ENCODE results near the gene SPDEF.

The SPDEF gene

DNA sequence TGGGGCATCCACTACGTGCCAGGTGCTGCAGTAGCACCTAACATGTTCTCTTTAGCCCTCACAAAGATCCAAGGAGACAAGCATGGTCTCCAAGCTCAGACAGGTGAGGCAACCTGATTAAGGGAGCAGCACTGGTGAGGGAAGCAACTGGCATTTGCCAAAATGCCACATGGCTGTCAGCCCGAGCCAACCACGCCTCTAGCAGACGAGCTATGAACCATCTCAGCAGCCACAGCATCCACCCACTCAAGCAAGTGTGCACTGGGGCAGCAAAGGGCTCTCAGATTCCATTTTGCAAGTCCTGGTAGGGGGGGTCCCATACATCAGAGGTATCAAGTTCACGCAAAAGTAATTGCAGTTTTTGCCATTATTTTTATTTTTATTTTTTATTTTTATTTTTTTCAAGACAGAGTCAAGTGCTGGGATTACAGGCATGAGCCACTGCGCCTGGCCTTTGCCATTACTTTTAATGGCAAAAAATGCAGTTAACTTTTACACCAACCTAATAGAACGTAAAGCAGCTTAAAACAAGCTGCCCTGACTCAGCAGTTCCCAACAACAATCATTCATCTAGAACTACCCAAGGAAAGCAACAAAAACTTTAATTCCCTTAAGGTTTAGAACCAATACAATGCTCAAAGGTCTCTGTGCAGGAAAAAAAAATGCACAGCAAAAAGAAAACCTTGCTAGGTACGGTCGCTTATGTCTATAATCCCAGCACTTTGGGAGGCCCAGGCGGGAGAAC lies 36.3 kb upstream of the SPDEF start:
- ChIA-PET POLR2A (no interaction called here), CTCF (interaction anchor here (0.6 to 2.1 kb wide), 6 partner anchors 9 to 397 kb away, joined by 3 to 11 read pairs (median 4); no protein-coding TSS in a partner anchor)
- H3K4me3 ChIP-seq (ENCODE audit: low read depth, low read length): no peak overlapping the region
- no peak for DNase-seq (ENCODE audit: low read depth, low spot score)
- TF ChIP-seq, protein P1, sequence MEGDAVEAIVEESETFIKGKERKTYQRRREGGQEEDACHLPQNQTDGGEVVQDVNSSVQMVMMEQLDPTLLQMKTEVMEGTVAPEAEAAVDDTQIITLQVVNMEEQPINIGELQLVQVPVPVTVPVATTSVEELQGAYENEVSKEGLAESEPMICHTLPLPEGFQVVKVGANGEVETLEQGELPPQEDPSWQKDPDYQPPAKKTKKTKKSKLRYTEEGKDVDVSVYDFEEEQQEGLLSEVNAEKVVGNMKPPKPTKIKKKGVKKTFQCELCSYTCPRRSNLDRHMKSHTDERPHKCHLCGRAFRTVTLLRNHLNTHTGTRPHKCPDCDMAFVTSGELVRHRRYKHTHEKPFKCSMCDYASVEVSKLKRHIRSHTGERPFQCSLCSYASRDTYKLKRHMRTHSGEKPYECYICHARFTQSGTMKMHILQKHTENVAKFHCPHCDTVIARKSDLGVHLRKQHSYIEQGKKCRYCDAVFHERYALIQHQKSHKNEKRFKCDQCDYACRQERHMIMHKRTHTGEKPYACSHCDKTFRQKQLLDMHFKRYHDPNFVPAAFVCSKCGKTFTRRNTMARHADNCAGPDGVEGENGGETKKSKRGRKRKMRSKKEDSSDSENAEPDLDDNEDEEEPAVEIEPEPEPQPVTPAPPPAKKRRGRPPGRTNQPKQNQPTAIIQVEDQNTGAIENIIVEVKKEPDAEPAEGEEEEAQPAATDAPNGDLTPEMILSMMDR (IDR thresholded peaks at IDR 0.05; ENCODE audit: insufficient read depth, low read length, missing control alignments): no peak

DNA sequence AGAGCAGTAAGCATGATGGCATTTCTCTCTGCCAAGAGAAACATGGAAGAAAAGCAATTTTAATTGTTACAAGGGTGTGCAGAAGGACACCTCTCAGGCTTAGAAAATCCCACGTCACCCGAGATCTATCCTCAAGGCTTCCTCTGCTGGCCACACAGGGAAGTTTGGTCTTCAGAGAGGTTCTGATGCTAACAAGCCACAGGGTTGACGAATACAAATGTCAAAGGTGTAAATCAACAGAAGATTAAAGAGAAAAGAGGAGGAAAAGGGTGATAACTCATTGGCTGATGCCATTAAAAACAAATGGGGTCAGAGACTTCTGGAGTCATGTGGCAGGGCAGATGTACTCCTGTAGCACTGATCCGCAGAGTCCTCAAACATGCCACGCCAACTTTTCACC lies 33.6 kb upstream of the SPDEF start:
- ChIA-PET CTCF (no interaction called here), POLR2A (no interaction called here)
- TF ChIP-seq, protein P1 (IDR thresholded peaks at IDR 0.05; ENCODE audit: insufficient read depth, low read length, missing control alignments): no peak
- H3K4me3 ChIP-seq (ENCODE audit: low read depth, low read length): no peak overlapping the region
- DNase-seq (ENCODE audit: low read depth, low spot score): no peak

DNA sequence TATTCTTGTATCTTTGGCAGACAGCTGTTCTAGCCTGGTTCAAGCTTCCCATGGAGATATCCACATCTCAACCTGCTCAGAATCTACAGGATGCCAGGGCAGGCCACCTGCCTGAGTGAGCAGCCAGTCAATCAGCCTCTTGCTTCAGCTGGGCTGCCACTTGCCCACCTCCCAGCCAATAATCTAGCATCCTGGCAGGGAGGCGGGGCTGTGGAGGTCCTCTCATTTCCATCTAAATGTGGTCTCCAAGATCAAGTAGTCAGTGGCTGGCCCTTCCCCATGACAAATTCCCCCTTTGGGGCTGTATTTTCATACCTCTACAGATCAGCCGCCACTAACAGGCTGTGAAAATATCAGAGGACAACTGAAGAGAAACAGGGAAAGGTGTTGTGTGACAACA lies 33.0 kb upstream of the SPDEF start:
- ChIA-PET POLR2A (no interaction called here), CTCF (interaction anchor here (1.1 kb wide), 1 partner anchor 8 kb away, joined by 4 read pairs; no protein-coding TSS in a partner anchor)
- no peak for DNase-seq (ENCODE audit: low read depth, low spot score)
- no peak overlapping the region for H3K4me3 ChIP-seq (ENCODE audit: low read depth, low read length)
- TF ChIP-seq, protein P1 (IDR thresholded peaks at IDR 0.05; ENCODE audit: insufficient read depth, low read length, missing control alignments): no peak

DNA sequence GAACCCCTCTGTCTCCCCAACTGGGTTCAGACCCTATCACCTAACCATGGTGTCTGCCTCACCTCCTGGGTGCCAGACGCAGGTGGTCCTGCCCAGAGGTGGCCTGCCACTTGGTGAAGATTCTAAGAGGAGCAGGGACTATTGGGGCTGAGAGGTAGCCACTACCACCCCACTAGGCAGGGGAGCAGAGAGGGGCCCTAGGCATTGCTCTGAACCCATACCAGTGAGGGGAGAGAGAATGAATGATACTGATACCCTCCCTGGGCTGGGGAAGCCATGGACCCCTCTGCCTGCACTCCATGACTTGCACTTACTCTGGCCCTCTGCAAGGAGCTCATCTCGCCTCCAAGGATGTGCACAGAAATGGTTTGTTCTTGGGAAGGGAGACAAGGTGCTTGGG lies 31.7 kb upstream of the SPDEF start:
- no peak overlapping the region for H3K4me3 ChIP-seq (ENCODE audit: low read depth, low read length)
- CTCF ChIA-PET: no interaction called here
- no peak for DNase-seq (ENCODE audit: low read depth, low spot score)
- POLR2A ChIA-PET: no interaction called here
- TF ChIP-seq, protein P1 (IDR thresholded peaks at IDR 0.05; ENCODE audit: insufficient read depth, low read length, missing control alignments): no peak

DNA sequence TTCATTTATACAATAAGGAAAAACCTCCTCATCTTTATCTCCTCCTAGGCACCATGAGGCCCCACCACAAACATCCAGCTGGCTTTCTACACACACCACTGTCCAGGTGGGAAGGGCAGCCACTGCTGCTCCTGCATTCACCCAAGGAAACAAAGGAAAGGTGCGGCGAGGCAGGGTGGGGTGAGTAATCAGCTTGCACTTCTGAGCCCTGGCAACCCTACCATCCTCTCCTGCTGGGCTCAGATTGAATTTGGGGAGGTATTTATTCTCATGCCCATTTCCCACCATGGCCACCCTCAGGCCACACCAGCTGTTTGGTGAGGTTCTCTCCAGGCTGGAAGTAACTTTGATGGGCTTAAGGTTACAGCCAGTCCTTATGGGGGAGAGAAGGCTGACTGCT lies 31.2 kb upstream of the SPDEF start:
- TF ChIP-seq, protein P1 (IDR thresholded peaks at IDR 0.05; ENCODE audit: insufficient read depth, low read length, missing control alignments): no peak
- POLR2A ChIA-PET: no interaction called here
- CTCF ChIA-PET: interaction anchor here (1.0 to 1.2 kb wide), 3 partner anchors 32 to 127 kb away, joined by 3 to 4 read pairs (median 3); partner anchors contain the start of gene SPDEF
- no peak for DNase-seq (ENCODE audit: low read depth, low spot score)
- no peak overlapping the region for H3K4me3 ChIP-seq (ENCODE audit: low read depth, low read length)

DNA sequence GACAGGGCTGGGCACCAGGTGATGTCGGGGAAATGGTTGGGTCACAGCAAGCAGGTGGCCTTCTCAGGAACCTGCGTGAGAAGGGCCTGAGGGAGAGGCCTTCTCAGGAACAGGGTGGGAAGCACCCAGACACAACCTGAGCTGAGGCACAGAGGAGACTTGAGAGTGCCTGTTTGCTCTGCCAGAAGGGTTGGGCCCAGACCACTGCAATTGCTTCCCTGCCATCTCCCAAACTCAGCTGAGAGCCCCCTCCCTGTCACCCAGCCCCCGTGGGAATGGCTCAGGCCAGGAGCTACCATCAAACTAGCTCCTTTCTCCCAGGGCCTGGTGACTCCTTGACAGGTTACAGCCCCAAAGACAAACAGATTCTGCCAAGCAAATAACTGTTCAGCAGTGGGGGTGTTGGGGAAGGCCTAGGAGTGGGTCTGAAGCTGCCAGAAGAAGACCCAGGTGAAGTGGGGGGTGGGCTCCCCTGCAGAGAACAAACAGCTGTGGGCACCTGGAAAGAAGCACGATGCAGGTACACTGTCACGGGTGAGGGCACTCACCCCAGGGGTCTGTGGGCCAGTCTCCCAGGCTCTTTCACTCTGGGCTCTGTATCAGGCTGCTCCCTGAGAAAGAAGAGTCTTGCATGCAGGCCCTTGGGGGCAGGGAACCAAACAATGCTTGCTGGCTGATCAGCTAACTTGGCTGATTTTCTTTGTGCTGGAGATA lies 30.4 kb upstream of the SPDEF start:
- POLR2A ChIA-PET: no interaction called here

More for the DNA sequence above, 30.4 kb upstream of the SPDEF start:
- no peak for DNase-seq (ENCODE audit: low read depth, low spot score)
- CTCF ChIA-PET: interaction anchor here (1.0 to 1.2 kb wide), 3 partner anchors 31 to 126 kb away, joined by 3 to 4 read pairs (median 3); partner anchors contain the start of gene SPDEF
- TF ChIP-seq, protein P1 (IDR thresholded peaks at IDR 0.05; ENCODE audit: insufficient read depth, low read length, missing control alignments): no peak
- no peak overlapping the region for H3K4me3 ChIP-seq (ENCODE audit: low read depth, low read length)

Measured in AG04449 (cell line).